Right lobe of liver (tissue), 6 donors: ENCODE data around the gene ELN. TPM values are rescaled to one million over a fixed set of nuclear protein-coding genes. Genes with fewer than 3 reads are reported as not detected.
A peak's percentile ranks its signal among the peaks of the same experiment; 100 is the strongest.

ENCODE experiments used
- ATAC-seq, 4 donors: fragments of 200-7000 bp; cut with Tn5 transposase; one replicate each; pipeline ENCODE4 v1.9.1; 2020; ENCODE audit warnings: mild to moderate bottlenecking in 4 of 4, moderate library complexity in 4 of 4
- DNase-seq, 3 donors: peaks; one replicate each; pipeline ENCODE4 v3.0.0-alpha.2; 2020
- H3K27ac ChIP-seq, 3 donors: fragments of 200-600 bp; one replicate each; pipeline ENCODE4 v1.8.0; 2022
- H3K27me3 ChIP-seq, 2 donors: fragments of 200-600 bp; one replicate each; pipeline ENCODE4 v1.8.0; 2022
- H3K36me3 ChIP-seq, 4 donors: fragments of 200-600 bp; sonication (generic) in 1 of 4; one replicate each; pipeline versions ENCODE4 v1.5.1 to v1.8.0; 2017 to 2022; ENCODE audit warnings: control low read depth in 1 of 4
- H3K4me1 ChIP-seq, 4 donors: fragments of 200-600 bp; sonication (generic) in 1 of 4; one replicate each; pipeline versions ENCODE4 v1.5.1 to v1.8.0; 2017 to 2022; ENCODE audit warnings: control low read depth in 1 of 4
- H3K4me3 ChIP-seq, 3 donors: fragments of 200-600 bp; one replicate each; pipeline ENCODE4 v1.8.0; 2022
- H3K9me3 ChIP-seq, 4 donors: fragments of 200-600 bp; sonication (generic) in 1 of 4; one replicate each; pipeline versions ENCODE4 v1.5.1 to v1.8.0; 2017 to 2022; ENCODE audit warnings: control low read depth in 1 of 4
- POLR2A ChIP-seq: fragments of 450-650 bp; IDR thresholded peaks from one replicate; pipeline ENCODE4 v1.6.1; 2017; ENCODE audit warnings: antibody characterized with exemption, mild to moderate bottlenecking
- WGBS: methylation state at CpG from one replicate; pipeline ENCODE4 v1.1.6; 2018; ENCODE audit warnings: low coverage, low lambda C conversion rate; ENCODE audit not compliant: insufficient coverage; ENCODE audit errors: missing lambda C conversion rate; 5-methylcytosine and 5-hydroxymethylcytosine counted together
- intact Hi-C, 2 donors: fragments of 100-400 bp; cut with DNase I; formaldehyde crosslinking; loops; one replicate each; pipeline versions ENCODE4 v1.11.2 to v1.14.1; 2022
- total RNA-seq, 6 experiments: library from RNA; depleted of rRNA in 2 of 6; stranded (reverse); fragments of >200 nt in 2 of 6; fragmentation: NEBNext Ultra II Directional in 3 of 6; extraction: Animal tissue kit (Norgen Biotek cat#: 25700) in 3 of 6; gene quantifications; one replicate each; pipeline versions ENCODE4 v1.1.0 to v1.2.4, GENCODE V29; 2016 to 2023
- TF ChIP-seq, protein P1 (sequence below), 4 donors: fragments of 200-600 bp in 3 of 4; fragments of 450-650 bp in 1 of 4; IDR thresholded peaks; one replicate each; pipeline versions ENCODE4 v1.5.1 to v1.8.0; 2016 to 2022; ENCODE audit warnings: antibody characterized with exemption in 4 of 4, mild to moderate bottlenecking in 2 of 4
- donor health status: DM: no; HTN: yes; CAD: no.
- donor health status: DM: no; HTN: no; CAD: no.
- donor health status: DM: no; HTN: no; CAD: no.
- donor health status: DM: no; HTN: yes; CAD: no.
- donor health status: DM: no; HTN: yes; CAD: no.

The ELN gene
- total RNA-seq, 6 experiments from 2014 or later, result 3.0 to 11.7 (median 5.3) TPM

DNA sequence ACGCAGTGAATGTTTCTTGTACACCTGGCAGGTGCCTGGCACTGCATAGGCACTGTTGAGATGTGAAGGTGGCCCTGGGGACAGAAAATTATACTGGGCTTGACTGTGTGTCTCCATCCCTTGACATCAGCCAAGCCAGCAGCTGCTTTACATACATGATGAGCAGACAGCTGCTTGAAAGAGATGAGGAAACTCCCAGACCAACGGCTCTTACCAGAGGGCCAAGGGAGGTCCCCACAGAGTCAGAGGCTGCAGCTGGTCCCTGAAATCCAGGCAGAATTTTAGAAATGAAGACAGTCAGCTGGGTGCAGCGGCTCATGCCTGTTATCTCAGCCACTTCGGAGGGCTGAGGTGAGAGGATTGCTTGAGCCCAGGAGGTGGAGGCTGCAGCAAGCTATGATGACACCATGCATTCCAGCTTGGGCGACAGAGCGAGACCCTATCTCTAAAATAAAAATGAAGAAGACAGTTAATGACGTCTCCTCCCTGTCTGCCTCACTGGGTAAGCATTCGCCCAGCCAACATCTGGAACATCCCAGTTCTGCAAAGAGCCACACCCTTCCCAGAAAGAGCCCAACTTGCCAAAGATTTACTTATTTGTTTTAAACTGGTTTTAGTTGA is 73.2 kb downstream of the ELN start:
- Histone ChIP-seq H3K4me3 (no peak overlapping the region), H3K27me3 (no peaks in the 10 kb centered on the region), H3K36me3 (no peaks in the 10 kb centered on the region), H3K4me1 (no peaks in the 10 kb centered on the region), H3K9me3 (no peaks in the 10 kb centered on the region), H3K27ac (no peak overlapping the region)
- TF ChIP-seq POLR2A, result no peak
- TF ChIP-seq, protein P1, sequence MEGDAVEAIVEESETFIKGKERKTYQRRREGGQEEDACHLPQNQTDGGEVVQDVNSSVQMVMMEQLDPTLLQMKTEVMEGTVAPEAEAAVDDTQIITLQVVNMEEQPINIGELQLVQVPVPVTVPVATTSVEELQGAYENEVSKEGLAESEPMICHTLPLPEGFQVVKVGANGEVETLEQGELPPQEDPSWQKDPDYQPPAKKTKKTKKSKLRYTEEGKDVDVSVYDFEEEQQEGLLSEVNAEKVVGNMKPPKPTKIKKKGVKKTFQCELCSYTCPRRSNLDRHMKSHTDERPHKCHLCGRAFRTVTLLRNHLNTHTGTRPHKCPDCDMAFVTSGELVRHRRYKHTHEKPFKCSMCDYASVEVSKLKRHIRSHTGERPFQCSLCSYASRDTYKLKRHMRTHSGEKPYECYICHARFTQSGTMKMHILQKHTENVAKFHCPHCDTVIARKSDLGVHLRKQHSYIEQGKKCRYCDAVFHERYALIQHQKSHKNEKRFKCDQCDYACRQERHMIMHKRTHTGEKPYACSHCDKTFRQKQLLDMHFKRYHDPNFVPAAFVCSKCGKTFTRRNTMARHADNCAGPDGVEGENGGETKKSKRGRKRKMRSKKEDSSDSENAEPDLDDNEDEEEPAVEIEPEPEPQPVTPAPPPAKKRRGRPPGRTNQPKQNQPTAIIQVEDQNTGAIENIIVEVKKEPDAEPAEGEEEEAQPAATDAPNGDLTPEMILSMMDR (IDR thresholded peaks at IDR 0.05), result no peak
- 60% methylated on average over 1 of the region's 8 CpGs for WGBS
- DNase-seq, result no peak
- intact Hi-C loops, result no loop called here
- ATAC-seq, result no peak

DNA sequence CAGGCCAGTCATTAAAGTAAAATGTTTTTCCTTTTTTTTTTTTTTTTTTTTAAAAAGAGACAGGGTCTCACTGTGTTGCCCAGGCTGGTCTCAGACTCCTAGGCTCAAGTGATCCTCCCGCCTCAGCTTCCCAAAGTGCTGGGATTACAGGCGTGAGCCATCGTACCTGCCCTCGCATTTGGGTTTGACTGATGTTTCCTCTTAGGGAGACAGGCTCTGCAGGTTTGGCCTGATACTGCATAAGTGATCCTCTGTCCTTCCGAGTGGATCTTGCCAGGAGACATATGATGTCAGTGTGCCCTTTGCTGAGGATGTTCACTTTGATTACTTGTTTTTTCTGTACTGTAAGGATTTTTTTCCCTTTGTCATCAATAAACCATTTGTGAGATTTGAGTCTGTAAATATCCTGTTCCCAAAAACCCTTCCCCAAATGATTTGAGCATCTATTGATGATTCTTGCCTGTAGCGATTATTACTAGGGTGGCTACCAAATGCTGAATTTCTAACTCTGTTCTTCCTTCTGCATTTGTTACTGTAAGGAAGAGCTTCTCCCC is 75.3 kb downstream of the ELN start:
- WGBS, result 95% methylated on average over 5 of the region's 6 CpGs
- Histone ChIP-seq H3K27me3 (no peaks in the 10 kb centered on the region), H3K36me3 (no peaks in the 10 kb centered on the region), H3K27ac (no peak overlapping the region), H3K9me3 (no peaks in the 10 kb centered on the region), H3K4me3 (no peak overlapping the region), H3K4me1 (no peaks in the 10 kb centered on the region)
- no peak for TF ChIP-seq POLR2A
- TF ChIP-seq, protein P1 (IDR thresholded peaks at IDR 0.05), result no peak
- no peak for DNase-seq
- intact Hi-C loops, result no loop called here
- no peak for ATAC-seq

DNA sequence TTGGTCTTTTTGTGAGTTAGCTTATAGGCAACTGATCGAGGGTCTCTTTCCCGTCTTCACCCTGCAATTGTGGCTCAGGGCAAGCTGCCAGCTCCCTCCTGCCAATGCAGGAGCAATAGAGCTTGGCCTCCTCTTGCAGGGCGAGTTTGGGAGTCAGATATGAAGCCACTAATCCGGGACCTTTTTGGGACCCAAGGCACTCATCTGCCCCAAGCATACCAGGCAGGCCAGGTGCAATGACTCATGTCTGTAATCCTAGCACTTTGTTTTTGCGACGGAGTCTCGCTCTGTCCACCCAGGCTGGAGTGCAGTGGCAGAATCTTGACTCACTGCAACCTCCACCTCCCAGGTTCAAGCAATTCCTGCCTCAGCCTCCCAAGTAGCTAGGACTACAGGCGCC is 76.7 kb downstream of the ELN start:
- no peak for TF ChIP-seq POLR2A
- TF ChIP-seq, protein P1 (IDR thresholded peaks at IDR 0.05), result no peak
- DNase-seq (no peak), ATAC-seq (no peak)
- no peaks in the 10 kb centered on the region for H3K4me1 ChIP-seq
- no peaks in the 10 kb centered on the region for H3K27me3 ChIP-seq
- no peak overlapping the region for H3K4me3 ChIP-seq
- peaks cover 0 to 3% (median 2%) of the 10 kb centered on the region in 4 donors for H3K36me3 ChIP-seq
- intact Hi-C loops, result no loop called here
- no peaks in the 10 kb centered on the region for H3K9me3 ChIP-seq
- no peak overlapping the region for H3K27ac ChIP-seq
- WGBS, result 80% methylated on average over 1 of the region's 8 CpGs

DNA sequence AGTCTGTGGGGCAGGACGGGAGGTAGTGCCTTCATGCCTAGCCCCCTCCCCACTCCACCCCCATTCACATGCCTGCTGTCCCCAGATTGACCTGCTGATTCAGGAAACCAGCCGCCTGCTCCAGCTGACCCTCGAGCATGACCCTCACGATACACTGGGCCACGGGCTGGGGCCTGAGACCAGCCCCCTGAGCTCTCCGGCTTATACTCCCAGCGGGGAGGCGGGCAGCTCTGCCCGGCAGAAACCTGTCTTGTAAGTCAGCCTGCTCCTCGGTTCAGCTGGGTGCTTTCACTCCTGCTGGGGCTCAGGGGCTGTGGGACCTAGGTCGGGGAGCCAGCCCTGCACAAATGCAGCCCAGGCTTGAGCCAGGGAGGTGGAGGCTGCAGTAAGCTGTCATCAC is 78.0 kb downstream of the ELN start:
- ATAC-seq (peak in 1 of 4 donors; percentile 19), DNase-seq (no peak)
- Histone ChIP-seq H3K27ac (no peak overlapping the region), H3K4me3 (no peak overlapping the region), H3K4me1 (no peaks in the 10 kb centered on the region), H3K27me3 (no peaks in the 10 kb centered on the region), H3K9me3 (no peaks in the 10 kb centered on the region), H3K36me3 (peaks cover 0 to 3% (median 2%) of the 10 kb centered on the region in 4 donors)
- no peak for TF ChIP-seq POLR2A
- TF ChIP-seq, protein P1 (IDR thresholded peaks at IDR 0.05), result no peak
- no CpG with 5 or more reads among the region's 11 CpGs for WGBS
- intact Hi-C loops, result no loop called here
